ENCODE data around the gene KANSL1. TPM values are rescaled to one million over a fixed set of nuclear protein-coding genes. Genes with fewer than 3 reads are reported as not detected.

The KANSL1 gene
- total and polyA plus RNA-seq, 10 of the 15 experiments (the other 5 are each of a cell fraction or from before 2014, with no cell fraction given): 4.7 to 60.6 (median 28.0) TPM

DNA sequence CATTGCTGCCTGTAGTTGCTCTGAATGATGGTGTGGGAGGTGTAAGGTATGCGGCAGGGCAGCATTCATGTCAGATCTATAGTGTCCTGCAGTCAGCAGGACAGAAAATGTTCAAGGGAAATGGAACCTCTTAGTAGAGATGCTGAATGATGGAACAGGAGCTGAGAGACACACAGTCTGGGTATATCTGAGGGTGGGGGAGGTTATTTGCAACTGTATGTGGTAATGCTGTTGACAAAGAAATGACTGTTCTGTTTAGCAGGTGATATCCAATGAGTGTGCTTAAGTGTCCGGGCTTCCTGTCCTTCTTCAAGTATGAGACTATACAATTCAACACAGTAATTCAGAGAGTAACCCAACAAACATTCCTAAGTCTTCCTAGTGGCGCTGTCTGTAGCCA is 147.6 kb downstream of the KANSL1 start (continued):
- no peak for TF ChIP-seq NFYA (IDR thresholded peaks at IDR 0.05; ENCODE audit: borderline replicate concordance, low read depth, low read length)
- TF ChIP-seq SMARCA5 (IDR thresholded peaks at IDR 0.05): no peak
- TF ChIP-seq BCLAF1 (IDR thresholded peaks at IDR 0.05): no peak

DNA sequence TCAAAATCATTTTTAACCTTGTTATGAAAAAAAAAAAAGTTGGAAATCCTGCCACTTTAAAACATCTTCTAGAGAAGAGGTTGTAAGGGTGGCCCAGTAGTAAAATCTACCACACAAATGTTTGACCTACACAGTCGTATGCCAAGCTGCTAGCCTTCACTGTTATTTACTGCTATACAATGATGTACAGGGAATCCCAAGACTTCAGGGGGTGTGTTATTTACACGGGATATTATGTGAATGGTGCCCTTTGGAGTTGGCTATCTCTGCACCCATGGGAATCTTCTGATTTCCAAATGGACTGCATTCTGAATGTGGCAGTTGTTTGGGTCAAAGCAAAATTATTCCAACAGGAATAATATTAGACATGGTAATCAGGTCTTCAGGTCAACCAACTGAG is 148.2 kb downstream of the KANSL1 start:
- CTCF ChIA-PET: interaction anchor here (0.6 to 5.8 kb wide), 43 partner anchors 9 to 243 kb away, joined by 3 to 120 read pairs (median 5); partner anchors contain the start of gene KANSL1
- RAD21 ChIA-PET (ENCODE audit: unreplicated experiment): interaction anchor here (0.7 to 2.3 kb wide), 16 partner anchors 9 to 171 kb away, joined by 3 to 61 read pairs (median 4); partner anchors contain the start of gene KANSL1
- in situ Hi-C loops (cut with MboI) (loop anchor here (5.0 kb wide), 1 partner anchor 142 kb away; no protein-coding TSS in a partner anchor), intact Hi-C loops (cut with micrococcal nuclease; ENCODE audit: unreplicated experiment) (loop anchor here (1.0 to 5.0 kb wide), 3 partner anchors 38 to 168 kb away; no protein-coding TSS in a partner anchor)
- SMC1A ChIA-PET (ENCODE audit: uncharacterized antibody, unreplicated experiment): interaction anchor here (0.8 to 4.5 kb wide), 23 partner anchors 10 to 242 kb away, joined by 3 to 88 read pairs (median 6); partner anchors contain the start of gene KANSL1
- no peaks in the 10 kb centered on the region for H3K79me2 ChIP-seq (ENCODE audit: control insufficient read depth, insufficient read depth, low read length)
- POLR2A ChIA-PET: interaction anchor here (1.1 kb wide), 1 partner anchor 14 kb away, joined by 6 read pairs; no protein-coding TSS in a partner anchor
- H3K9me3 ChIP-seq (replicated peaks; ENCODE audit: control insufficient read depth, insufficient read depth, low read length): no peaks in the 10 kb centered on the region
- H3K4me3 ChIP-seq: no peak overlapping the region
- BruUV-seq (replicated peaks): no TSS peak
- WGBS (ENCODE audit: insufficient coverage, insufficient replicate concordance, low lambda C conversion rate, missing lambda C conversion rate): 90% methylated on average over 2 of the region's 2 CpGs
- no peak overlapping the region for H3K4me2 ChIP-seq (ENCODE audit: control insufficient read depth, insufficient read depth)
- H3K27me3 ChIP-seq (replicated peaks in 1 of 2; ENCODE audit: control insufficient read depth in 2 of 2, insufficient read depth in 2 of 2, low read length in 1 of 2): no peaks in the 10 kb centered on the region
- H3K4me1 ChIP-seq (ENCODE audit: control insufficient read depth, insufficient read depth, low read length): no peaks in the 10 kb centered on the region
- H4K20me1 ChIP-seq (ENCODE audit: control insufficient read depth, insufficient read depth): no peaks in the 10 kb centered on the region
- H3K27ac ChIP-seq (ENCODE audit: control insufficient read depth, insufficient read depth): no peak overlapping the region
- no peak overlapping the region for H2AFZ ChIP-seq (ENCODE audit: control insufficient read depth, low read depth, low read length)
- no peak for FAIRE-seq
- H3K9ac ChIP-seq (ENCODE audit: control insufficient read depth, insufficient read depth, low read length): no peak overlapping the region
- peaks cover 9 to 37% of the 10 kb centered on the region in 2 experiments for H3K36me3 ChIP-seq (ENCODE audit: control insufficient read depth in 2 of 2, insufficient read depth in 2 of 2, low read length in 1 of 2)
- no peak for DNase-seq (ENCODE audit: low read depth, low spot score)
- no peak for ATAC-seq
- TF ChIP-seq JUNB (IDR thresholded peaks at IDR 0.05) (no peak), BCLAF1 (IDR thresholded peaks at IDR 0.05) (no peak), E2F8 (IDR thresholded peaks at IDR 0.05; ENCODE audit: low read depth, partially characterized antibody) (no peak), ZZZ3 (IDR thresholded peaks at IDR 0.05; ENCODE audit: control insufficient read depth, insufficient read length, low read depth) (no peak), IKZF1 (conservative IDR thresholded peaks at IDR 0.05) (no peak)
- TF ChIP-seq, protein P1, sequence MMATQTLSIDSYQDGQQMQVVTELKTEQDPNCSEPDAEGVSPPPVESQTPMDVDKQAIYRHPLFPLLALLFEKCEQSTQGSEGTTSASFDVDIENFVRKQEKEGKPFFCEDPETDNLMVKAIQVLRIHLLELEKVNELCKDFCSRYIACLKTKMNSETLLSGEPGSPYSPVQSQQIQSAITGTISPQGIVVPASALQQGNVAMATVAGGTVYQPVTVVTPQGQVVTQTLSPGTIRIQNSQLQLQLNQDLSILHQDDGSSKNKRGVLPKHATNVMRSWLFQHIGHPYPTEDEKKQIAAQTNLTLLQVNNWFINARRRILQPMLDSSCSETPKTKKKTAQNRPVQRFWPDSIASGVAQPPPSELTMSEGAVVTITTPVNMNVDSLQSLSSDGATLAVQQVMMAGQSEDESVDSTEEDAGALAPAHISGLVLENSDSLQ (IDR thresholded peaks at IDR 0.05): no peak
